Measurements from ENCODE around the gene CFAP68. TPM values are rescaled to one million over a fixed set of nuclear protein-coding genes. Genes with fewer than 3 reads are reported as not detected.

Gene CFAP68
- total and polyA plus RNA-seq, 2 of the 4 experiments (the other 2 are of a cell fraction) = 10.2 to 17.0 TPM

DNA sequence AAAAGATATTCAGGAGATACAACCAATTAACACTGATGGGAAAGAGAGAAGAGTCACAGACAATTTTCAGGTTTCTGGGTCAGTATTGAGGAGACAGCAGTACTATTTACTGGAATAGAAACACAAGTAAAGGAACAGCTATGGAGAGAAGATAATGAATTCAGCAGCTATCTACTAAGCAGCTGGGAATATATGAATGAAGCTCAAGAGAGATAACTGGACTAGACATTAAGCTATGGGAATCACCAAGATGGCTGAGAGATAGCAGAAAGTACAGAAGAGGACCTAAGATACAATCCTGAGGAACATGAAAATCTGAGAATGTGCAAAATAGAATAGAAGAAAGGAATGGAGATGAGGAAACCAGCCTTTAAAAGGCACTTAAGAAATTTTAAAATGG lies 23.8 kb upstream of the CFAP68 start:
- POLR2A ChIA-PET (ENCODE audit: unreplicated experiment) = no interaction called here
- no peaks in the 10 kb centered on the region; a peak in 1 of 4 replicates for H3K79me1 ChIP-seq (ENCODE audit: low read depth in 1 of 2, low read length in 2 of 2)
- no peak for ATAC-seq (ENCODE audit: low read depth)

More for the DNA sequence above, 23.8 kb upstream of the CFAP68 start:
- intact Hi-C loops (cut with micrococcal nuclease) = no loop called here
- Histone ChIP-seq H3K9ac (ENCODE audit: low read depth, low read length) (no peak overlapping the region), H2BK120ac (ENCODE audit: low read depth, low read length) (no peak overlapping the region), H3K9me3 (ENCODE audit: control insufficient read depth, insufficient read depth, low read length) (no peaks in the 10 kb centered on the region), H3K4me2 (ENCODE audit: low read depth, low read length) (no peak overlapping the region), H3K23ac (ENCODE audit: low read depth, low read length) (no peak overlapping the region), H3K4me3 (ENCODE audit: insufficient read depth, low read depth, low read length) (no peak overlapping the region), H2AFZ (replicated peaks; ENCODE audit: low read length, poor library complexity) (no peak overlapping the region), H3K27ac (ENCODE audit: insufficient read depth, low read length) (no peak overlapping the region), H3K36me3 (ENCODE audit: control insufficient read depth, insufficient read depth, low read length) (peaks cover 14% of the 10 kb centered on the region), H4K8ac (ENCODE audit: low read depth in 2 of 2, low read length in 2 of 2) (no peak overlapping the region), H4K91ac (ENCODE audit: insufficient read depth, low read depth, low read length) (no peak overlapping the region), H3K27me3 (ENCODE audit: control insufficient read depth, insufficient read depth, low read length) (no peaks in the 10 kb centered on the region), H2AK5ac (ENCODE audit: low read depth, low read length) (no peak overlapping the region), H2BK15ac (ENCODE audit: low read depth, low read length) (no peak overlapping the region), H3K9me1 (ENCODE audit: insufficient read depth, low read length) (no peaks in the 10 kb centered on the region), H2BK20ac (ENCODE audit: low read depth, low read length) (no peak overlapping the region), H2BK5ac (ENCODE audit: low read depth, low read length, poor library complexity, severe bottlenecking) (no peak overlapping the region), H3K56ac (ENCODE audit: extremely low read depth, insufficient read depth, low read length) (no peak overlapping the region), H3K4ac (ENCODE audit: low read depth, low read length) (no peak overlapping the region), H3K18ac (ENCODE audit: low read depth, low read length) (no peak overlapping the region), H3K14ac (replicated peaks; ENCODE audit: low read depth, low read length) (no peak overlapping the region), H4K20me1 (ENCODE audit: insufficient read depth, low read length) (no peaks in the 10 kb centered on the region), H3K4me1 (ENCODE audit: control insufficient read depth, insufficient read depth, low read length) (no peaks in the 10 kb centered on the region), H2AK9ac (replicated peaks; ENCODE audit: low read depth, low read length, poor library complexity) (no peak overlapping the region), H4K5ac (ENCODE audit: low read depth, low read length) (no peak overlapping the region)
- in situ Hi-C loops (cut with MboI; ENCODE audit: low sequenced_read_pairs) = no loop called here
- CTCF ChIA-PET = interaction anchor here (0.9 kb wide), 1 partner anchor 13 kb away, joined by 3 read pairs; no protein-coding TSS in a partner anchor
- BruUV-seq (replicated peaks) = no TSS peak
- dilution Hi-C loops (cut with HindIII; ENCODE audit: low sequenced_read_pairs, unreplicated experiment) = no loop called here
- TF ChIP-seq MAZ (IDR thresholded peaks at IDR 0.05; ENCODE audit: borderline replicate concordance, low read depth, low read length) (no peak), BHLHE40 (IDR thresholded peaks at IDR 0.05; ENCODE audit: low read depth, low read length) (no peak), POLR2A (IDR thresholded peaks at IDR 0.05; ENCODE audit: low read depth, low read length) (no peak), CTCF (conservative IDR thresholded peaks at IDR 0.05; ENCODE audit: low read depth, low read length) (no peak), MAFK (IDR thresholded peaks at IDR 0.05; ENCODE audit: low read depth, low read length) (no peak)
- TF ChIP-seq, protein P1, sequence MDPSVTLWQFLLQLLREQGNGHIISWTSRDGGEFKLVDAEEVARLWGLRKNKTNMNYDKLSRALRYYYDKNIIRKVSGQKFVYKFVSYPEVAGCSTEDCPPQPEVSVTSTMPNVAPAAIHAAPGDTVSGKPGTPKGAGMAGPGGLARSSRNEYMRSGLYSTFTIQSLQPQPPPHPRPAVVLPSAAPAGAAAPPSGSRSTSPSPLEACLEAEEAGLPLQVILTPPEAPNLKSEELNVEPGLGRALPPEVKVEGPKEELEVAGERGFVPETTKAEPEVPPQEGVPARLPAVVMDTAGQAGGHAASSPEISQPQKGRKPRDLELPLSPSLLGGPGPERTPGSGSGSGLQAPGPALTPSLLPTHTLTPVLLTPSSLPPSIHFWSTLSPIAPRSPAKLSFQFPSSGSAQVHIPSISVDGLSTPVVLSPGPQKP (IDR thresholded peaks at IDR 0.05; ENCODE audit: borderline replicate concordance, low read depth, low read length) = no peak
- no peak for DNase-seq

Measured in IMR-90 (cell line).